Lower leg skin (tissue), 4 donors: ENCODE measurements around the gene SUFU. TPM values are rescaled to one million over a fixed set of nuclear protein-coding genes. Genes with fewer than 3 reads are reported as not detected.

Source experiments
- DNase-seq, 2 donors: peaks; one replicate each; pipeline ENCODE4 v3.0.0-alpha.2; 2019; ENCODE audit warnings: low spot score in 2 of 2
- H3K4me3 ChIP-seq: fragments of 200-600 bp; sonication (generic); 2 replicates; pipeline ENCODE4 v1.5.1; 2017; ENCODE audit warnings: mild to moderate bottlenecking, low read depth; ENCODE audit not compliant: poor library complexity, severe bottlenecking
- POLR2A ChIP-seq, 2 donors: fragments of 450-650 bp; IDR thresholded peaks; one replicate each; pipeline ENCODE4 v1.6.1; 2016 to 2017; ENCODE audit warnings: antibody characterized with exemption in 2 of 2, mild to moderate bottlenecking in 1 of 2, moderate library complexity in 1 of 2
- WGBS, 2 donors: methylation state at CpG; one replicate each; pipeline ENCODE4 v1.1.5; 2018; 5-methylcytosine and 5-hydroxymethylcytosine counted together
- intact Hi-C: fragments of 100-400 bp; cut with DNase I; formaldehyde crosslinking; loops from one replicate; pipeline ENCODE4 v1.15.0; 2023; ENCODE audit warnings: low total_unique reads
- total RNA-seq, 4 donors: library from RNA; depleted of rRNA; stranded (reverse); fragments of >200 nt; gene quantifications; one replicate each; pipeline ENCODE4 v1.1.0, GENCODE V29; 2016
- TF ChIP-seq, protein P1 (sequence below), 3 donors: fragments of 450-650 bp; IDR thresholded peaks; one replicate each; pipeline ENCODE4 v1.5.1; 2016; ENCODE audit warnings: antibody characterized with exemption in 3 of 3, mild to moderate bottlenecking in 3 of 3, moderate library complexity in 2 of 3

SUFU gene
- total RNA-seq, 4 donors from 2014 or later, result 15.8 to 19.8 (median 18.0) TPM

DNA sequence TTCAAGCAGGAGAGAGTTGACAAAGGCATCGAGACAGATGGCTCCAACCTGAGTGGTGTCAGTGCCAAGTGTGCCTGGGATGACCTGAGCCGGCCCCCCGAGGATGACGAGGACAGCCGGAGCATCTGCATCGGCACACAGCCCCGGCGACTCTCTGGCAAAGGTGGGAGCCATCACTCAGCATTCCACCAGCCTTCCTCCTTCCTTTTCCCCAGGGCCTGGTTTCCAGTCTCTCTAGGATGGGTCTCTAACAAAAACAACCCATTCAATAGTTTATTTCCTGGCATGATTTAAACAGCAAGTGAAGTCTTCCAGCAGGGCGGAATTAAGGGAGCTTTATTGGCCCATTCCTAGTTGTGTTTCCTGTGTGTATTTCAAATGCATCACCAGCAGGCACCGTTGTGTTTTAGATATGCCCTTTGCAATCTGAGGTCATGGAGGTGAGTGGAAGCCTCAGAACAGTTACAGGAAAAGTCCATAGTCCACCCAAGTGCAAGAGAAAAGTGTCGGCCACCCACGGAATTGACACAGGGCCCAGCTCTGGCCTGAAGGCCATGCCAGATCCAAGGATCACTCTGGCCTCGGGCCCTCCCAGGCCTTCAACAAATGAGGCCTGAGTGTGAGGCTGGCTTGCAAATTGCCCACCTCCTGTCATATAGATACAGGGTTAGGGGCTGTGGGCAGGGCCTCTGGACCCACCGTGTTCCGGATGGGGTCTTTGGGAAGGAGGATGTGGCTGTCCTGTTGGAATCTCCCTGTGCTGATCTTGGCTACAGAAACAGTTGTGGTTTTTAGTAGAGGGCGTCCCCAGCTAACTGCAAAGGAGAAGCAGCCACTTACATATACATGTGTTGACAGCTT lies 93.6 kb downstream of the SUFU start:
- no peak for DNase-seq
- intact Hi-C loops, result no loop called here
- WGBS, 2 donors, result 65 to 73% methylated on average over 16 of the region's 16 CpGs
- no peak overlapping the region for H3K4me3 ChIP-seq
- TF ChIP-seq, protein P1, sequence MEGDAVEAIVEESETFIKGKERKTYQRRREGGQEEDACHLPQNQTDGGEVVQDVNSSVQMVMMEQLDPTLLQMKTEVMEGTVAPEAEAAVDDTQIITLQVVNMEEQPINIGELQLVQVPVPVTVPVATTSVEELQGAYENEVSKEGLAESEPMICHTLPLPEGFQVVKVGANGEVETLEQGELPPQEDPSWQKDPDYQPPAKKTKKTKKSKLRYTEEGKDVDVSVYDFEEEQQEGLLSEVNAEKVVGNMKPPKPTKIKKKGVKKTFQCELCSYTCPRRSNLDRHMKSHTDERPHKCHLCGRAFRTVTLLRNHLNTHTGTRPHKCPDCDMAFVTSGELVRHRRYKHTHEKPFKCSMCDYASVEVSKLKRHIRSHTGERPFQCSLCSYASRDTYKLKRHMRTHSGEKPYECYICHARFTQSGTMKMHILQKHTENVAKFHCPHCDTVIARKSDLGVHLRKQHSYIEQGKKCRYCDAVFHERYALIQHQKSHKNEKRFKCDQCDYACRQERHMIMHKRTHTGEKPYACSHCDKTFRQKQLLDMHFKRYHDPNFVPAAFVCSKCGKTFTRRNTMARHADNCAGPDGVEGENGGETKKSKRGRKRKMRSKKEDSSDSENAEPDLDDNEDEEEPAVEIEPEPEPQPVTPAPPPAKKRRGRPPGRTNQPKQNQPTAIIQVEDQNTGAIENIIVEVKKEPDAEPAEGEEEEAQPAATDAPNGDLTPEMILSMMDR (IDR thresholded peaks at IDR 0.05), result no peak
- no peak for TF ChIP-seq POLR2A (IDR thresholded peaks at IDR 0.05)

DNA sequence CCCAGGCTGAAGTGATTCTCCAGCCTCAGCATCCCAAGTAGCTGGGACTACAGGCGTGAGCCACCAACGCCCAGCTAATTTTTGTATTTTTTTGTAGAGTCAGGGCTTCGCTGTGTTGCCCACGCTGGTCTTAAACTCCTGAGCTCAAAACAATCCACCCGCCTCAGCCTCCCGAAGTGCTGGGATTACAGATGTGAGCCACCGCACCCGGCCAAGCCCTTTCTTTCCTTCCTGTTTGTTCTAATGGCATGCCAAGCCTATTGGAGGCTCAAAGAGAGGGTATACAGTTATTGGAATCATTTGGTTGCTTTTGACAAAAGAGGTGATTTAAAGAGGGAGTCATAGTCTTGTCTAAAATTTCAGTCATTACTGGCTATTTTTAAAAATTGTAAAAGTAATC lies 94.5 kb downstream of the SUFU start:
- 74 to 76% methylated on average over 8 of the region's 8 CpGs for WGBS, 2 donors
- H3K4me3 ChIP-seq, result no peak overlapping the region
- intact Hi-C loops, result no loop called here
- DNase-seq, result no peak
- no peak for TF ChIP-seq POLR2A (IDR thresholded peaks at IDR 0.05)
- TF ChIP-seq, protein P1 (IDR thresholded peaks at IDR 0.05), result no peak

DNA sequence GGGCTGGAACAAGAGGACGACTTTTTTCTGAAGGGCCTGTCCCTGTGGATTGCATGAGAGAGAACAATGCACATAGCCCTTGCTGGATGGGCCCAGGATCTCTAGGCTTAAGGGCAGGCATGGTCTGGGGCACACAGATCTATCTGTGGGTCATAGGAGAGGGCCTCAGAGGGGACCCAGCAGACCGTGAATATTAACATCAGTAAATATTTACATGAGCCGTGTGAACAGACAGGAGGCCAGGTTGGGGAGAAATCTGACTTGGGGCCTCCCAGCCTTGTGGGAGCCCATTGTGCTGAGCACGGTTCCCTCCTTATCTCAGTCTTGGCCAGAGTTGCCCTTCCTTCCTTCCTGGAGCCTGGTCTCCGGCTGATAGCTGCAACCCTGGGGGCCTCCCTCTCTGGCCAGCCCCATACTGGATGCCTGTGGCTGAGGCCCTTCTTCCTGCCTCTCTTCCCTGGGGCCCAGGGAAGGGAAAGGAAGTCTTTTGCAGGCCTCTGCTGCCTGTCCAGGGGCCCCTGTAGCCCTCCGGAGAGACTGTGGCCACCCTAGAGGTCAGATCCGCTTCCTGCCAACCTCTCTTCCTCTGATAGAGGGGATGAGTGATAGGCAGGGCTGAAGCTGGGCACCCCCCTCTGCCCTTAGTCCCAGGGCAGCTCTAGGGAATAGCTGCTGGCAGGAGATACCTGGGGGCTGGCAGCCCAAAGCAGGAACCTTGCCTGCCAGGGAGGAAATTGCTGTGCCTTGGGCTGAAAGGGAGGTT lies 96.0 kb downstream of the SUFU start:
- no peak overlapping the region for H3K4me3 ChIP-seq
- intact Hi-C loops, result no loop called here
- no peak for TF ChIP-seq POLR2A (IDR thresholded peaks at IDR 0.05)
- TF ChIP-seq, protein P1 (IDR thresholded peaks at IDR 0.05), result no peak
- 68 to 69% methylated on average over 7 of the region's 7 CpGs for WGBS, 2 donors
- no peak for DNase-seq

DNA sequence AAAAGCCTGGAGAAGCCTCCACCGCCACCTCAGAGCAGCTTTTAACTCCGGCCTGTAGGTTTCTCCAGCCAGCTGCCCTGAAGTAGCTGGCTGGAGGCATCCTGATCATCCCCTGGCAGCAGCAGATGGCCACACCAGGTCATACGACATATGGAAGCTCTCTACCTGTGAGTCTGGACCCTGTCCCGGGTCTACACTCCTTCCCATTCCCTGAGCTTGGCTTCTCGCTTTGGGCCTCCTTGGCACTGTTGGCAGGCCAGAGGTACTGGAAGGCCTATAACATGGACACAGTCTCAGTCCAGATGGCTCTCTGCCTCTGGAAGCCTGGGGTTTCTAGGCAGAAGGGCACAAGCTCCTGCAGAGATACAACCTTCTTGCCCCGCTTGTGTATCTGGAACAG lies 97.0 kb downstream of the SUFU start:
- TF ChIP-seq, protein P1 (IDR thresholded peaks at IDR 0.05), result no peak
- TF ChIP-seq POLR2A (IDR thresholded peaks at IDR 0.05), result no peak
- intact Hi-C loops, result no loop called here
- no peak for DNase-seq
- H3K4me3 ChIP-seq, result no peak overlapping the region
- WGBS, 2 donors, result 90 to 93% methylated on average over 6 of the region's 6 CpGs

DNA sequence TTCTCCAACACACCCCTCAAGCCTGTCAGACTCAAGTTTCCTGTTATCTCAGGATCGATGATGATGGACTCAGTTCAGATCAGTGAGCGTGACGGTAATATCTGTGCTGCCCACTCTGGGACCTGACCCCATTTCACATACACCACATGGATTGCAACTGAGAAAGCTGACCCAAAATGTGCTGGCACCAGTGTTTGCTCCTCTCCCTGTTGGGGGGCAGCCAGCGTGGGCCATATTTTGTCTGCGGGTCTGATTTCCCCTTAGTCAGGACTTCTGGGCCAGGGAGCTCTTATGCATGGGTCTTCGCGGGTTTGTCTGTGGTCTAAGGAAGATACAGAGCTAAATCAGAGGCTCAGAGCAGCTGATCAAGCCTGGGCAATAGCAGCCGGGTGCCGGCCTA lies 97.9 kb downstream of the SUFU start:
- TF ChIP-seq POLR2A (IDR thresholded peaks at IDR 0.05), result no peak
- TF ChIP-seq, protein P1 (IDR thresholded peaks at IDR 0.05), result no peak
- 85 to 86% methylated on average over 9 of the region's 9 CpGs for WGBS, 2 donors
- intact Hi-C loops, result no loop called here

More for the DNA sequence above, 97.9 kb downstream of the SUFU start:
- no peak overlapping the region for H3K4me3 ChIP-seq
- no peak for DNase-seq
